ENCODE results near the gene TRIM14.

GRCh38 chr9:98157372-98157771, 38.4 kb upstream of the TRIM14 start:
- TF ChIP-seq POLR2AphosphoS5 (IDR thresholded peaks at IDR 0.05; ENCODE audit: borderline replicate concordance, low read depth, low read length), result no peak
- no peak for TF ChIP-seq EZH2 (IDR thresholded peaks at IDR 0.05)
